Naive thymus-derived CD8-positive, alpha-beta T cell (primary cell): Measurements from ENCODE around the gene PIEZO2. TPM values are rescaled to one million over a fixed set of nuclear protein-coding genes. Genes with fewer than 3 reads are reported as not detected.

Experiments
- ATAC-seq, 2 donors: fragments of 150-1000 bp; cut with Tn5 transposase in 1 of 2; sonication (Bioruptor Pico), chemical (Tn5 transposase) in 1 of 2; 1 replicate in 1 of 2; 2 replicates in 1 of 2; pipeline ENCODE4 v1.10.0; 2021; ENCODE audit warnings: mild to moderate bottlenecking in 2 of 2, moderate library complexity in 2 of 2
- POLR2A ChIA-PET: fragments of 350-600 bp; sonication (Branson Sonifier 250); formaldehyde crosslinking; loops from one replicate; lab custom pipeline; 2021; ENCODE audit warnings: antibody characterized with exemption; lab: Charles Lee
- DNase-seq, 10 donors: peaks; one replicate each; pipeline versions ENCODE4 v3.0.0 to v3.0.0-alpha.2; 2020 to 2022
- H3K27ac Mint-ChIP-seq, 10 donors: one replicate each; pipeline ENCODE4 v1.8.0; 2020 to 2022; ENCODE audit warnings: mild to moderate bottlenecking in 10 of 10, mixed read lengths in 10 of 10, moderate library complexity in 4 of 10, inconsistent platforms in 1 of 10
- H3K27me3 Mint-ChIP-seq, 5 donors: one replicate each; pipeline ENCODE4 v1.8.0; 2021 to 2022; ENCODE audit warnings: mixed read lengths in 5 of 5
- H3K36me3 Mint-ChIP-seq, 3 donors: one replicate each; pipeline ENCODE4 v1.8.0; 2020 to 2022; ENCODE audit warnings: mixed read lengths in 3 of 3, mild to moderate bottlenecking in 2 of 3, inconsistent platforms in 1 of 3
- H3K4me1 Mint-ChIP-seq, 4 donors: one replicate each; pipeline ENCODE4 v1.8.0; 2021 to 2022; ENCODE audit warnings: mixed read lengths in 4 of 4
- H3K4me3 Mint-ChIP-seq, 10 donors: one replicate each; pipeline ENCODE4 v1.8.0; 2020 to 2022; ENCODE audit warnings: mild to moderate bottlenecking in 10 of 10, mixed read lengths in 10 of 10, moderate library complexity in 6 of 10, inconsistent platforms in 1 of 10
- H3K9me3 Mint-ChIP-seq, 9 donors: one replicate each; pipeline ENCODE4 v1.8.0; 2020 to 2022; ENCODE audit warnings: mixed read lengths in 9 of 9, mild to moderate bottlenecking in 3 of 9, inconsistent platforms in 1 of 9, moderate library complexity in 1 of 9
- polyA plus RNA-seq, 3 donors: library from polyadenylated mRNA; unstranded; fragments of 300-500 nt; fragmentation: Illumina TruSeq; gene quantifications; one replicate each; pipeline ENCODE4 v1.2.3, GENCODE V29; 2021
- total RNA-seq, 8 experiments: library from RNA in 2 of 8; stranded (reverse) in 2 of 8; gene quantifications; one replicate each; pipeline ENCODE4 v1.2.3 and lab custom pipeline; 2021 to 2026

Gene PIEZO2
- total and polyA plus RNA-seq, 5 experiments from 2014 or later, result not detected

DNA sequence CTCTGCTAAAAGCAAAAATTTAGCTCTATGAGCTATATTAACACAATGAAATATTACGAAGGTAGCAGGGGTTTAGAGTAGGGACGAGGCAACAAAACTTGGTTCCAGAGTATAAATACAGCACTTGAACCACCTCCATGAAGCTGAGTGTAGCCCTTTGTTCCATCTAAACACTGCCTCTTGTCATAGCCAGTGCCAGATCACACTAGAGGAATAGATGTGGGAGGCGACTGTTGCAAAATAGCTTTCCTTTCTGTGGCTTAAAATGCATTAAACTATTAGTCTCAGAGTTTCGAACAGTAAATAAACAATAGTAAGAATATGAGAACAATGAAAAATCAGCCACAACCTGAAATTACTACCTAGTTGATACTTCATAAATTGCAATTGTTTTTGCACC, 29.8 kb downstream of the PIEZO2 start:
- Mint-ChIP-seq H3K27me3 (no peaks in the 10 kb centered on the region), H3K36me3 (no peaks in the 10 kb centered on the region), H3K27ac (no peak overlapping the region), H3K4me1 (no peaks in the 10 kb centered on the region), H3K4me3 (no peak overlapping the region), H3K9me3 (no peaks in the 10 kb centered on the region)
- no peak for ATAC-seq
- POLR2A ChIA-PET, result no interaction called here
- no peak for DNase-seq

DNA sequence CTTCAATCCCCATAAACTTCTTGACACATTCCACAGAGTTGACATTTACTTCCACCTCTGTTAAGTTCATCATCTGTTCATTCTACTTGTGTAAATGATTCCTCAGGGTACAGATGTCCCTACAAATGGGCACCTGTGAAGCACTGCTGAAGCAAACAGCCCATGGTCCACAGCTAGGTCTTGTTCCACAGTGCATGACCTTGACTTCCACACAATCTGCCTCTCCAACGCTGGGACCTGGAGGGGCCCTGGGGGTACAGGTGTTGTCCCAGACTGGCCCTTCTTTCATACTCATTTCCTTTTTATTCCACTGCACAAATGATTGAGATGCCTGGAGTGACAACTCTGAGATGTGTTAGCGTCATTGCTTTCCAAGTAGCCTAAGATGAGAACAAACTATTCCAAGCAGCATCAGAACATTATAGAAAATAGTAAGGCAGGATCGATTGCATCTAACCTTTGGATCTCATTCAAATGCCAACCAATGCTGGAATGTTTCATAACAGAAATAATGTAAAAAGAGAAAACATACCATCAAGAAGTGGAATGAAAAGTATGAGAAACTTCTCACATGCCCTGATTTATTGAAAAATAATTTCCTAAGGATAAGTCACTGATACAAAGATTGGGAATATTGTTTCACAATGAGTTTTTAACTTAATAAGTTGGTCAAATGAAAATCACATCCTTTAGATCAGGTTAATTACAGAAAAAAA, 31.2 kb downstream of the PIEZO2 start:
- Mint-ChIP-seq H3K4me1 (no peaks in the 10 kb centered on the region), H3K4me3 (no peak overlapping the region), H3K27ac (no peak overlapping the region), H3K27me3 (no peaks in the 10 kb centered on the region), H3K9me3 (no peaks in the 10 kb centered on the region), H3K36me3 (no peaks in the 10 kb centered on the region)
- POLR2A ChIA-PET, result no interaction called here
- DNase-seq (no peak), ATAC-seq (no peak)

GRCh38 chr18:11115276-11115675, 34.1 kb downstream of the PIEZO2 start:
- H3K9me3 Mint-ChIP-seq, result no peaks in the 10 kb centered on the region
- DNase-seq, result no peak

DNA sequence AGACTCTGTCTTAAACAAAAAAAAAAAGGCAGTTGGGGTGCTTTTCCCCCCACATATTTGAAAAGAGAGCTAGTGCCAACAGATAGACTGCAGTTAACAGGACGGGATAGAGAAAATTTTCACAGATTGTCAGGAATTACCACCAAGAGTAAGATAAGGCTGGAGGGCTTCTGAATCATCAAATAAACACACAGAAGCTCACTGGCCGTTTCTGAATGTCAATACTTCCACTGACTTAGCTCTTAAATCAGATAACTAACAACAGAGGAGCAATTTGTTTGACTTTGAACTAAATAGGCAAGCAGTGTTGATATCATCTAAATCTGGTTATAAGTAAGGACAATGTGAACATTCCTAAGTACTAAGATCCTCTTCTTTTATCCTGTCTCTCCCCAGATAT, 34.7 kb downstream of the PIEZO2 start:
- POLR2A ChIA-PET, result no interaction called here
- Mint-ChIP-seq H3K4me1 (peaks cover 0 to 2% (median 0%) of the 10 kb centered on the region in 4 donors), H3K4me3 (no peak overlapping the region), H3K36me3 (no peaks in the 10 kb centered on the region), H3K9me3 (no peaks in the 10 kb centered on the region), H3K27ac (no peak overlapping the region), H3K27me3 (peaks cover 0 to 2% (median 0%) of the 10 kb centered on the region in 5 donors)
- no peak for DNase-seq
- no peak for ATAC-seq

More at GRCh38 chr18:11115276-11115675, 34.1 kb downstream of the PIEZO2 start:
- peaks cover 0 to 2% (median 0%) of the 10 kb centered on the region in 5 donors for H3K27me3 Mint-ChIP-seq
- H3K36me3 Mint-ChIP-seq, result no peaks in the 10 kb centered on the region
- no peak overlapping the region for H3K27ac Mint-ChIP-seq
- no peak for ATAC-seq
- no peak overlapping the region for H3K4me3 Mint-ChIP-seq
- POLR2A ChIA-PET, result no interaction called here
- H3K4me1 Mint-ChIP-seq, result peaks cover 0 to 2% (median 0%) of the 10 kb centered on the region in 4 donors

GRCh38 chr18:11113937-11114336, 35.4 kb downstream of the PIEZO2 start:
- DNase-seq (no peak), ATAC-seq (no peak)
- H3K36me3 Mint-ChIP-seq, result no peaks in the 10 kb centered on the region
- peaks cover 0 to 2% (median 0%) of the 10 kb centered on the region in 4 donors for H3K4me1 Mint-ChIP-seq
- H3K27me3 Mint-ChIP-seq, result peaks cover 0 to 2% (median 0%) of the 10 kb centered on the region in 5 donors
- no peak overlapping the region for H3K4me3 Mint-ChIP-seq
- no peaks in the 10 kb centered on the region for H3K9me3 Mint-ChIP-seq
- POLR2A ChIA-PET, result no interaction called here
- no peak overlapping the region for H3K27ac Mint-ChIP-seq

DNA sequence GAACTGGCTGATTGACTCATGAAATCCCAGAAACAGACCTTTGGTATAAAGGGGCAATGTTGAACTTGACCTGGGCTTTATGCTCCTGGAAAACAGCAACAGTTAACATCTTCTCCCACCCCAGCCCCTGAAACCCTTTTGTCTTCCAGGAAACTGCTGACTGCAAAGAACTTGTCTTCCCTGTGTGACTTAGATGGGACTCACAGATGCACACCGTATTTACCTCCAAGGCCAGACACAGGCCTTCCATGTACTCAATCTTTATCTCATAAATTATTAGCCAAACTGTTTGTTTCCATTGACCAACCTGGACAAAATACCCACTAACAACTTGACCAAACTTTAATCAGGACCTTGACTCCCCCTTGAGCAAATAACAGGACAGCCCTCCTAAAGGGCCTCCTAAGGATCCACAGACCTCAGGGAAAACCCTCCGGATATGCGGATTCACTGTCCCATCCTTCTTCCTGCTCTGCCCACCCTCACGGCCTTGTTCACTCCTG, 36.3 kb downstream of the PIEZO2 start:
- H3K9me3 Mint-ChIP-seq, result no peaks in the 10 kb centered on the region
- H3K27ac Mint-ChIP-seq, result no peak overlapping the region
- H3K4me3 Mint-ChIP-seq, result no peak overlapping the region
- peaks cover 0 to 2% (median 0%) of the 10 kb centered on the region in 5 donors for H3K27me3 Mint-ChIP-seq
- POLR2A ChIA-PET, result no interaction called here
- H3K4me1 Mint-ChIP-seq, result peaks cover 0 to 2% (median 0%) of the 10 kb centered on the region in 4 donors
- no peak for ATAC-seq
- H3K36me3 Mint-ChIP-seq, result no peaks in the 10 kb centered on the region
- no peak for DNase-seq

DNA sequence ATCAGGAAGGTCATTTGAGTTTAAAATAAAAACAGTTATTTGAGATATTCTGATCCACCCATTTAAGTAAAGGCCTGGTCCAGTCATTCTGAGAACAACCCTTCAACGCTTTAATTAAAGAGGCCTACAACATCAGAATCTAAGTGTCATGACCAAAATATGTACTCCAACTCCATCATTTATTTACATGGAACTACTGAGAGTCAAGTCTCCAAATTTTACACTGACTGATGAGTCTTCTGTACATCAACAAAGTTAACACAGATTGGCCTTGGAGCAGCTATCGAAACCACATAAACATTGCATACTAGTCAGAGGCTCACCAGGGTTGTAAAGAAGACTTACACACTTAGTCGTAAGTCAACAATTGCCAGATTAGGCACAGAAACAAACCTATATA, 37.1 kb downstream of the PIEZO2 start:
- peaks cover 0 to 2% (median 0%) of the 10 kb centered on the region in 4 donors for H3K4me1 Mint-ChIP-seq
- H3K27me3 Mint-ChIP-seq, result peaks cover 0 to 2% (median 0%) of the 10 kb centered on the region in 5 donors
- H3K4me3 Mint-ChIP-seq, result no peak overlapping the region
- POLR2A ChIA-PET, result no interaction called here
- no peaks in the 10 kb centered on the region for H3K9me3 Mint-ChIP-seq
- H3K36me3 Mint-ChIP-seq, result no peaks in the 10 kb centered on the region
- DNase-seq (no peak), ATAC-seq (no peak)
- no peak overlapping the region for H3K27ac Mint-ChIP-seq

DNA sequence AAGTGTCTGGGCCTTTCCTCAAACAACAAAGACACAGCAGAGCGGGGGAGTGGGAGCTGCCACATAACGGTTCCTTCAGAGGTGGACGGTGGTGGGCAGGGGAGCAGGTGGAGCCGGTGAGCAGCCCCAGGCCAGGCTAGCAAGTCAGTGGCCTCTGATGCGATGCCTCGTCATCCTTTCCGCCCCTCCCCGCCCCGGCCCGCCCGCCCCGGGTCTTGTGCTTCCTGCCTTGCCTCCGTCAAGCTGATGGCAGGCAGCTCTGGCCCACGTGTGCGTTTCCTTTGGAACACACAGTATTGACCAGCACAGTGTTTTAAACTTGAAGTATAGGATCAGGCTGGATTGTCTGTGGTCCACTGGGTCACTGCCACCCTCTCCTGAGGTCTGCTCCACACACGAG, 38.9 kb downstream of the PIEZO2 start:
- H3K27me3 Mint-ChIP-seq, result peaks cover 0 to 2% (median 0%) of the 10 kb centered on the region in 5 donors
- DNase-seq (no peak), ATAC-seq (no peak)
- peaks cover 0 to 2% (median 0%) of the 10 kb centered on the region in 4 donors for H3K4me1 Mint-ChIP-seq
- no peaks in the 10 kb centered on the region for H3K36me3 Mint-ChIP-seq
- POLR2A ChIA-PET, result no interaction called here
- no peak overlapping the region for H3K27ac Mint-ChIP-seq
- no peak overlapping the region for H3K4me3 Mint-ChIP-seq
- H3K9me3 Mint-ChIP-seq, result no peaks in the 10 kb centered on the region

GRCh38 chr18:11108947-11109346, 40.4 kb downstream of the PIEZO2 start:
- Mint-ChIP-seq H3K36me3 (no peaks in the 10 kb centered on the region), H3K4me3 (no peak overlapping the region), H3K27ac (peak overlapping the region in 1 of 10 donors; percentile 21), H3K4me1 (peaks cover 0 to 2% (median 0%) of the 10 kb centered on the region in 4 donors), H3K27me3 (peaks cover 0 to 2% (median 0%) of the 10 kb centered on the region in 5 donors), H3K9me3 (no peaks in the 10 kb centered on the region)
- ATAC-seq (no peak), DNase-seq (no peak)
- POLR2A ChIA-PET, result no interaction called here

- H3K4me3 Mint-ChIP-seq, result no peak overlapping the region
- DNase-seq (no peak), ATAC-seq (no peak)
- H3K9me3 Mint-ChIP-seq, result no peaks in the 10 kb centered on the region
- POLR2A ChIA-PET, result no interaction called here
- H3K36me3 Mint-ChIP-seq, result no peaks in the 10 kb centered on the region
- peaks cover 0 to 2% (median 0%) of the 10 kb centered on the region in 5 donors for H3K27me3 Mint-ChIP-seq
- H3K4me1 Mint-ChIP-seq, result peaks cover 0 to 2% (median 0%) of the 10 kb centered on the region in 4 donors
- H3K27ac Mint-ChIP-seq, result no peak overlapping the region
Measured at GRCh38 chr18:11106894-11107293, 42.5 kb downstream of the PIEZO2 start.

GRCh38 chr18:11105463-11105862, 43.9 kb downstream of the PIEZO2 start:
- DNase-seq (no peak), ATAC-seq (no peak)
- Mint-ChIP-seq H3K36me3 (no peaks in the 10 kb centered on the region), H3K9me3 (no peaks in the 10 kb centered on the region), H3K27me3 (no peaks in the 10 kb centered on the region), H3K4me3 (no peak overlapping the region), H3K4me1 (no peaks in the 10 kb centered on the region), H3K27ac (no peak overlapping the region)
- POLR2A ChIA-PET, result no interaction called here

DNA sequence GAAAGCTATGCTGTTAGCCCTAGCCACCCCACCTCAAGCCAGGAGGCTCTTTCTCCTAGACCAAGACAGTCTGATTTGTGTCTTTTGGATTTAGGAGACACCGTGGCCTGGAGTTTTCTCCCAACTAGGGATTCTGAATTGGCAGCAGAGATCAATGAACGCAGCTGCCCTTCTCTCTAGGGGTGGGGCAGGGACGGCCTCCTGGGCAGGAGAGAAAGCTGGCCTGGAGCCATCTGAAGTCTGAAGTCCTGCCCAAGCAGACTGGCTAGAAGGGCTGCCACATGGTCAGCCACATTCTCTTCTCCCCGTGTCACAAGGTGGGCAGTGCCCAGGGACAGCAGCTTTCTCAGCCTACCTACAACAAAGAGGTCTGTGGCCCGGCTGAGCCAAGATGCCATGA, 45.1 kb downstream of the PIEZO2 start:
- POLR2A ChIA-PET, result no interaction called here
- no peak overlapping the region for H3K4me3 Mint-ChIP-seq
- H3K4me1 Mint-ChIP-seq, result no peaks in the 10 kb centered on the region
- H3K27me3 Mint-ChIP-seq, result no peaks in the 10 kb centered on the region
- H3K36me3 Mint-ChIP-seq, result no peaks in the 10 kb centered on the region
- no peak for ATAC-seq
- no peaks in the 10 kb centered on the region for H3K9me3 Mint-ChIP-seq
- DNase-seq, result no peak
- no peak overlapping the region for H3K27ac Mint-ChIP-seq

GRCh38 chr18:11096839-11097750, 52.3 kb downstream of the PIEZO2 start:
- no peaks in the 10 kb centered on the region for H3K27me3 Mint-ChIP-seq
- no peaks in the 10 kb centered on the region for H3K4me1 Mint-ChIP-seq
- ATAC-seq (no peak), DNase-seq (no peak)
- POLR2A ChIA-PET, result no interaction called here
- no peak overlapping the region for H3K27ac Mint-ChIP-seq
- H3K4me3 Mint-ChIP-seq, result no peak overlapping the region
- H3K36me3 Mint-ChIP-seq, result no peaks in the 10 kb centered on the region
- no peaks in the 10 kb centered on the region for H3K9me3 Mint-ChIP-seq
